ENCODE results near the gene NCKAP1.
"Not testable (repeated sequence)": the region's sequence is repeated elsewhere in the genome, so short reads cannot be mapped to it uniquely, and the experiment has no call there.

DNA sequence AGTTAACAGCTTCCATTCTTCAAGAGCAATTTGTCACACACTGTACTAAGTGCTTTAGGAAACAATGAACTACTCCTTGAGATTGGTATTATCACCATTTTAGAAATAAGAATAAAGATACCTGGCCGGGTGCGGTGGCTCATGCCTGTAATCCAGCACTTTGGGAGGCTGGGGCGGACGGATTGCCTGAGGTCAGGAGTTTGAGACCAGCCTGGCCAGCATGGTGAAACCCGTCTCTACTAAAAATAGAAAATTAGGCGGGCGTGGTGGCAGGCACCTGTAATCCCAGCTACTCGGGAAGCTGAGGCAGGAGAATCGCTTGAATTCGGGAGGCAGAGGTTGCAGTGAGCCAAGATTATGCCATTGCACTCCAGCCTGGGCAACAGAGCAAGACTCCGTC lies 20.4 kb downstream of the NCKAP1 start:
- TF ChIP-seq POLR2A (IDR thresholded peaks at IDR 0.05): not testable (repeated sequence)
- TF ChIP-seq, protein P1, sequence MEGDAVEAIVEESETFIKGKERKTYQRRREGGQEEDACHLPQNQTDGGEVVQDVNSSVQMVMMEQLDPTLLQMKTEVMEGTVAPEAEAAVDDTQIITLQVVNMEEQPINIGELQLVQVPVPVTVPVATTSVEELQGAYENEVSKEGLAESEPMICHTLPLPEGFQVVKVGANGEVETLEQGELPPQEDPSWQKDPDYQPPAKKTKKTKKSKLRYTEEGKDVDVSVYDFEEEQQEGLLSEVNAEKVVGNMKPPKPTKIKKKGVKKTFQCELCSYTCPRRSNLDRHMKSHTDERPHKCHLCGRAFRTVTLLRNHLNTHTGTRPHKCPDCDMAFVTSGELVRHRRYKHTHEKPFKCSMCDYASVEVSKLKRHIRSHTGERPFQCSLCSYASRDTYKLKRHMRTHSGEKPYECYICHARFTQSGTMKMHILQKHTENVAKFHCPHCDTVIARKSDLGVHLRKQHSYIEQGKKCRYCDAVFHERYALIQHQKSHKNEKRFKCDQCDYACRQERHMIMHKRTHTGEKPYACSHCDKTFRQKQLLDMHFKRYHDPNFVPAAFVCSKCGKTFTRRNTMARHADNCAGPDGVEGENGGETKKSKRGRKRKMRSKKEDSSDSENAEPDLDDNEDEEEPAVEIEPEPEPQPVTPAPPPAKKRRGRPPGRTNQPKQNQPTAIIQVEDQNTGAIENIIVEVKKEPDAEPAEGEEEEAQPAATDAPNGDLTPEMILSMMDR (IDR thresholded peaks at IDR 0.05): not testable (repeated sequence)

Data from body of pancreas (tissue), 4 donors.